ENCODE results near the gene CDKL2. TPM values are rescaled to one million over a fixed set of nuclear protein-coding genes. Genes with fewer than 3 reads are reported as not detected.

The CDKL2 gene
- total and polyA plus RNA-seq, 2 donors (not counting 1 experiment from before 2014, with no cell fraction given): 0.81 TPM; not detected in 1

DNA sequence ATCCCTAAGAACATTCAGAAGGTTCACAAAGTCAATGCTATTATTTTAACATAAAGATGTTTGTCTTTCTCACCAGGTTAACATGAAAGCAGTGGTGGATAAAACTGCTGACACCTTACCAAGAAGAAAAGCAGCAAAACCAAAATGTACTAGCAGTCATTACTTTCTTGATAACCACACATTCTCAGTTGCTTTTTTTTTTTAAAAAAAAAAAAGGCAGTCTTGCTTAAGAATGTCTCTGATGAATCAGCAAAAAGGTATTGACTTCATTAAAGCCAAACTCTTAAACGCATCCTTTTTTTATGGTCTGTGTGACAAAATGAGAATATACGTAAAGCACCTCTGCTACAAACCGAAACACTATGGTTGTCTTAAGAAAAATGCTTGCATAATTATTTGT, 31.9 kb downstream of the CDKL2 start:
- ChIA-PET POLR2A (no interaction called here), CTCF (no interaction called here)
- TF ChIP-seq, protein P1, sequence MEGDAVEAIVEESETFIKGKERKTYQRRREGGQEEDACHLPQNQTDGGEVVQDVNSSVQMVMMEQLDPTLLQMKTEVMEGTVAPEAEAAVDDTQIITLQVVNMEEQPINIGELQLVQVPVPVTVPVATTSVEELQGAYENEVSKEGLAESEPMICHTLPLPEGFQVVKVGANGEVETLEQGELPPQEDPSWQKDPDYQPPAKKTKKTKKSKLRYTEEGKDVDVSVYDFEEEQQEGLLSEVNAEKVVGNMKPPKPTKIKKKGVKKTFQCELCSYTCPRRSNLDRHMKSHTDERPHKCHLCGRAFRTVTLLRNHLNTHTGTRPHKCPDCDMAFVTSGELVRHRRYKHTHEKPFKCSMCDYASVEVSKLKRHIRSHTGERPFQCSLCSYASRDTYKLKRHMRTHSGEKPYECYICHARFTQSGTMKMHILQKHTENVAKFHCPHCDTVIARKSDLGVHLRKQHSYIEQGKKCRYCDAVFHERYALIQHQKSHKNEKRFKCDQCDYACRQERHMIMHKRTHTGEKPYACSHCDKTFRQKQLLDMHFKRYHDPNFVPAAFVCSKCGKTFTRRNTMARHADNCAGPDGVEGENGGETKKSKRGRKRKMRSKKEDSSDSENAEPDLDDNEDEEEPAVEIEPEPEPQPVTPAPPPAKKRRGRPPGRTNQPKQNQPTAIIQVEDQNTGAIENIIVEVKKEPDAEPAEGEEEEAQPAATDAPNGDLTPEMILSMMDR (IDR thresholded peaks at IDR 0.05): no peak
- TF ChIP-seq EZH2 (IDR thresholded peaks at IDR 0.05; ENCODE audit: borderline replicate concordance, insufficient read depth, low read depth, low read length, poor library complexity, severe bottlenecking): no peak
- H3K27ac ChIP-seq (ENCODE audit: low read length in 2 of 2): no peak overlapping the region
- no peak overlapping the region for H3K4me3 ChIP-seq (ENCODE audit: control extremely low read depth in 1 of 5, extremely low read depth in 1 of 5, insufficient read depth in 1 of 5, low read depth in 2 of 5, low read length in 4 of 5)
- no peak overlapping the region for H3K4me2 ChIP-seq (replicated peaks; ENCODE audit: low read depth, low read length, poor library complexity, severe bottlenecking)
- ATAC-seq (ENCODE audit: low read depth) (no peak), DNase-seq (no peak)
- no peaks in the 10 kb centered on the region for H4K20me1 ChIP-seq (ENCODE audit: control insufficient read depth, insufficient read depth, low read length, poor library complexity, severe bottlenecking)
- H3K27me3 ChIP-seq (replicated peaks in 1 of 4; ENCODE audit: control extremely low read depth in 1 of 4, control insufficient read depth in 3 of 4, insufficient read depth in 4 of 4, low read length in 3 of 4): no peaks in the 10 kb centered on the region
- Mint-ChIP-seq H3K27ac (no peak overlapping the region), H3K4me1 (no peaks in the 10 kb centered on the region), H3K27me3 (peaks cover 6% of the 10 kb centered on the region), H3K4me3 (no peak overlapping the region), H3K9me3 (ENCODE audit: insufficient read depth) (no peaks in the 10 kb centered on the region)
- H3K36me3 ChIP-seq (replicated peaks in 1 of 2; ENCODE audit: control extremely low read depth in 1 of 2, control insufficient read depth in 1 of 2, extremely low read depth in 1 of 2, insufficient read depth in 2 of 2, low read length in 1 of 2): no peaks in the 10 kb centered on the region
- no peaks in the 10 kb centered on the region for H3K79me2 ChIP-seq (ENCODE audit: control insufficient read depth, insufficient read depth, low read length)
- no CpG with 5 or more reads among the region's 3 CpGs for WGBS (ENCODE audit: insufficient coverage)
- H3K4me1 ChIP-seq (ENCODE audit: control insufficient read depth in 2 of 2, insufficient read depth in 2 of 2, low read length in 2 of 2): no peaks in the 10 kb centered on the region
- no peaks in the 10 kb centered on the region for H3K9me3 ChIP-seq (ENCODE audit: control extremely low read depth in 1 of 3, control insufficient read depth in 2 of 3, insufficient read depth in 1 of 3, low read length in 2 of 3)
- intact Hi-C loops (cut with micrococcal nuclease): no loop called here
- no peak overlapping the region for H2AFZ ChIP-seq (ENCODE audit: insufficient read depth, low read depth, low read length, poor library complexity, severe bottlenecking)
- H3K9ac ChIP-seq (ENCODE audit: low read length): no peak overlapping the region

DNA sequence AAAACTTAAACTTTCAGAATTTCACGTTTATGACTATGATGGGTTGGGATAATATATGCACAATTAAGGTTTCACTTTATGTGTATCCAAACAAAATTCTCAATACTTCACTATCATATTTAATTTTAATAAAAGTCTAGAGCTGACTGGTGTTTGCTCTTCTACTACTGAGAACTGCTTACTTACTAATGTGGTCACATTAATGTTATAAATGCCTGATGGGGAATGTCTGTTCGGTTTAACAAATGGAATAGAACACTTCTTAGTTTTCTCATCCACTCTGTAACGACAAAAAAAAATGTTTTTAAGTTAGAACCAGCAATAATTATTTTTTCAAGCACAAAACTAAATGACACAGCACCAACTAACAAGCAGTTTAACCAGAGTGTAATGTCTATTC, 34.3 kb downstream of the CDKL2 start:
- intact Hi-C loops (cut with micrococcal nuclease): no loop called here

More for the DNA sequence above, 34.3 kb downstream of the CDKL2 start:
- Histone ChIP-seq H2AFZ (ENCODE audit: insufficient read depth, low read depth, low read length, poor library complexity, severe bottlenecking) (no peak overlapping the region), H3K79me2 (ENCODE audit: control insufficient read depth, insufficient read depth, low read length) (no peaks in the 10 kb centered on the region), H3K4me3 (ENCODE audit: control extremely low read depth in 1 of 5, extremely low read depth in 1 of 5, insufficient read depth in 1 of 5, low read depth in 2 of 5, low read length in 4 of 5) (no peak overlapping the region), H3K36me3 (replicated peaks in 1 of 2; ENCODE audit: control extremely low read depth in 1 of 2, control insufficient read depth in 1 of 2, extremely low read depth in 1 of 2, insufficient read depth in 2 of 2, low read length in 1 of 2) (no peaks in the 10 kb centered on the region), H3K27me3 (replicated peaks in 1 of 4; ENCODE audit: control extremely low read depth in 1 of 4, control insufficient read depth in 3 of 4, insufficient read depth in 4 of 4, low read length in 3 of 4) (no peaks in the 10 kb centered on the region), H3K4me2 (replicated peaks; ENCODE audit: low read depth, low read length, poor library complexity, severe bottlenecking) (no peak overlapping the region), H3K27ac (ENCODE audit: low read length in 2 of 2) (no peak overlapping the region), H3K4me1 (ENCODE audit: control insufficient read depth in 2 of 2, insufficient read depth in 2 of 2, low read length in 2 of 2) (no peaks in the 10 kb centered on the region), H3K9me3 (ENCODE audit: control extremely low read depth in 1 of 3, control insufficient read depth in 2 of 3, insufficient read depth in 1 of 3, low read length in 2 of 3) (no peaks in the 10 kb centered on the region), H4K20me1 (ENCODE audit: control insufficient read depth, insufficient read depth, low read length, poor library complexity, severe bottlenecking) (no peaks in the 10 kb centered on the region), H3K9ac (ENCODE audit: low read length) (no peak overlapping the region)
- TF ChIP-seq EZH2 (IDR thresholded peaks at IDR 0.05; ENCODE audit: borderline replicate concordance, insufficient read depth, low read depth, low read length, poor library complexity, severe bottlenecking): no peak
- TF ChIP-seq, protein P1 (IDR thresholded peaks at IDR 0.05): no peak
- Mint-ChIP-seq H3K27me3 (peaks cover 6% of the 10 kb centered on the region), H3K9me3 (ENCODE audit: insufficient read depth) (no peaks in the 10 kb centered on the region), H3K4me3 (no peak overlapping the region), H3K4me1 (no peaks in the 10 kb centered on the region), H3K27ac (no peak overlapping the region)
- DNase-seq: no peak
- POLR2A ChIA-PET: no interaction called here
- CTCF ChIA-PET: no interaction called here
- ATAC-seq (ENCODE audit: low read depth): no peak
- no CpG with 5 or more reads among the region's 3 CpGs for WGBS (ENCODE audit: insufficient coverage)

All from B cell (primary cell).